HEK293 (cell line): ENCODE results near the gene TTC9C.
A peak's percentile ranks its signal among the peaks of the same experiment; 100 is the strongest.

Experiments used
- CTCF ChIA-PET: fragments of 350-600 bp; formaldehyde crosslinking; extraction: SDS; loops from one replicate; lab custom pipeline; 2021; ENCODE audit warnings: antibody characterized with exemption; lab: Yijun Ruan, JAX
- POLR2A ChIA-PET: fragments of 300-600 bp; formaldehyde crosslinking; extraction: SDS; loops from one replicate; lab custom pipeline; 2020; ENCODE audit warnings: antibody characterized with exemption, inconsistent platforms; lab: Yijun Ruan, JAX
- H3K27ac ChIP-seq: fragments of 200-500 bp; sonication (Bioruptor generic); 2 replicates; pipeline ENCODE4 v1.5.1; 2014; ENCODE audit warnings: low read depth, low read length, control low read depth, inconsistent platforms; ENCODE audit errors: extremely low read depth
- H3K36me3 ChIP-seq, 2 experiments: fragments of 200-500 bp in 1 of 2; sonication (Bioruptor generic) in 1 of 2; 1 replicate in 1 of 2; 2 replicates in 1 of 2; pipeline ENCODE4 v1.5.1; 2014 to 2017; ENCODE audit warnings: inconsistent platforms in 2 of 2, low read length in 2 of 2; ENCODE audit not compliant: control insufficient read depth in 2 of 2, insufficient read depth in 1 of 2
- H3K4me1 ChIP-seq: fragments of 200-500 bp; sonication (Bioruptor generic); 2 replicates; pipeline ENCODE4 v1.5.1; 2014; ENCODE audit warnings: mild to moderate bottlenecking, low read length, inconsistent platforms; ENCODE audit not compliant: control insufficient read depth, insufficient read depth
- H3K4me3 ChIP-seq: 2 replicates; pipeline ENCODE4 v1.5.1; 2011; ENCODE audit warnings: low read depth, mild to moderate bottlenecking, control low read depth, low read length, moderate library complexity
- H3K9me3 ChIP-seq: fragments of 200-500 bp; sonication (Bioruptor generic); 2 replicates; pipeline ENCODE4 v1.5.1; 2014; ENCODE audit warnings: low read depth, low read length, inconsistent platforms; ENCODE audit not compliant: control insufficient read depth, insufficient read depth
- BCL11B ChIP-seq: fragments of 450-650 bp; formaldehyde crosslinking; IDR thresholded peaks from 2 replicates; pipeline ENCODE4 v1.5.1; 2016; ENCODE audit warnings: low read depth, missing biosample characterization, missing genetic modification characterization
- EGR2 ChIP-seq: fragments of 450-650 bp; formaldehyde crosslinking; IDR thresholded peaks from 2 replicates; pipeline ENCODE4 v1.5.1; 2016; ENCODE audit warnings: low read depth, missing biosample characterization, missing genetic modification characterization
- ZBTB17 ChIP-seq: fragments of 450-650 bp; formaldehyde crosslinking; IDR thresholded peaks from 2 replicates; pipeline ENCODE4 v1.5.1; 2016; ENCODE audit warnings: missing biosample characterization, missing genetic modification characterization
- ZBTB20 ChIP-seq: fragments of 450-650 bp; formaldehyde crosslinking; IDR thresholded peaks from 2 replicates; pipeline ENCODE4 v1.5.1; 2016; ENCODE audit warnings: missing biosample characterization, missing genetic modification characterization
- ZNF174 ChIP-seq: fragments of 450-650 bp; formaldehyde crosslinking; IDR thresholded peaks from 2 replicates; pipeline ENCODE4 v1.5.0; 2017; ENCODE audit warnings: missing biosample characterization, mild to moderate bottlenecking, missing genetic modification characterization
- ZNF2 ChIP-seq: fragments of 450-650 bp; formaldehyde crosslinking; IDR thresholded peaks from 2 replicates; pipeline ENCODE4 v1.5.1; 2016; ENCODE audit warnings: missing biosample characterization, missing genetic modification characterization
- ZNF202 ChIP-seq: fragments of 450-650 bp; formaldehyde crosslinking; IDR thresholded peaks from 2 replicates; pipeline ENCODE4 v1.5.1; 2016; ENCODE audit warnings: missing biosample characterization, missing genetic modification characterization, borderline replicate concordance
- ZNF335 ChIP-seq: fragments of 450-650 bp; formaldehyde crosslinking; conservative IDR thresholded peaks from 2 replicates; pipeline ENCODE4 v1.5.1; 2016; ENCODE audit warnings: missing biosample characterization, missing genetic modification characterization
- ZNF341 ChIP-seq: fragments of 450-650 bp; formaldehyde crosslinking; IDR thresholded peaks from 2 replicates; pipeline ENCODE4; 2016; ENCODE audit warnings: low read depth, missing biosample characterization, missing genetic modification characterization
- ZNF48 ChIP-seq: fragments of 450-650 bp; formaldehyde crosslinking; IDR thresholded peaks from 2 replicates; pipeline ENCODE4 v1.5.1; 2016; ENCODE audit warnings: missing biosample characterization, missing genetic modification characterization
- ZNF501 ChIP-seq: fragments of 450-650 bp; formaldehyde crosslinking; IDR thresholded peaks from 2 replicates; pipeline ENCODE4 v1.5.1; 2016; ENCODE audit warnings: missing biosample characterization, missing genetic modification characterization
- ZNF600 ChIP-seq: fragments of 450-650 bp; formaldehyde crosslinking; IDR thresholded peaks from 2 replicates; pipeline ENCODE4 v1.5.1; 2016; ENCODE audit warnings: missing biosample characterization, missing genetic modification characterization
- ZNF791 ChIP-seq: fragments of 450-650 bp; formaldehyde crosslinking; IDR thresholded peaks from 2 replicates; pipeline ENCODE4 v1.5.1; 2016; ENCODE audit warnings: missing biosample characterization, missing genetic modification characterization
- TF ChIP-seq, protein P1 (sequence below): fragments of 450-650 bp; formaldehyde crosslinking; conservative IDR thresholded peaks from 2 replicates; pipeline ENCODE4 v1.5.1; 2016; ENCODE audit warnings: low read depth, missing biosample characterization, missing genetic modification characterization
- TF ChIP-seq, protein P2 (sequence below): fragments of 450-650 bp; formaldehyde crosslinking; IDR thresholded peaks from 2 replicates; pipeline ENCODE4 v1.5.1; 2016; ENCODE audit warnings: missing biosample characterization, missing genetic modification characterization
- TF ChIP-seq, protein P3 (sequence below): fragments of 450-650 bp; formaldehyde crosslinking; IDR thresholded peaks from 2 replicates; pipeline ENCODE4 v1.5.1; 2017; ENCODE audit warnings: missing biosample characterization, mild to moderate bottlenecking, missing genetic modification characterization, moderate library complexity
- TF ChIP-seq, protein P4 (sequence below): fragments of 450-650 bp; IDR thresholded peaks from 2 replicates; pipeline ENCODE4 v1.5.1; 2018; ENCODE audit warnings: missing biosample characterization, missing genetic modification characterization
- TF ChIP-seq, protein P5 (sequence below): fragments of 450-650 bp; formaldehyde crosslinking; IDR thresholded peaks from 2 replicates; pipeline ENCODE4 v1.5.1; 2016; ENCODE audit warnings: missing biosample characterization, missing genetic modification characterization
- TF ChIP-seq, protein P6 (sequence below): fragments of 450-650 bp; formaldehyde crosslinking; IDR thresholded peaks from 2 replicates; pipeline ENCODE4 v1.5.1; 2016; ENCODE audit warnings: missing biosample characterization, missing genetic modification characterization

Gene TTC9C

DNA sequence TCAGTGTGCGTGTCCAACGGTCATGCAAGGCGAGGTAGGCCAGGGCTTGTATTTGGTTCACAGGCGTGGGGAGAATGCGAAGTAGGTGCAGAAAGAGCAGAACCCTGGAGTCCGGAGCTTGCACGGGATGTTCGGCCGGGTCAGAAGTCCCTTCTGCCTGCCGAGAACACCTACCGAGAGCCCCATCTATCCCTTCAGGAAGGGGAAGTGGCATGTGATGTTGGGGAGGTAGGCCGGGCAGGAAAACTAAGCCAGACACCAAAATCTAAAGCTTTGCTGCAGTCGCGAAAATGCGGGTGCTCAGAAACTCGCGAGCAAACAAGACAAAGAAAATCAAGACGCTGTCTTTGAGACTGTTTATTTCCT lies 42.5 kb downstream of the TTC9C start:
- Histone ChIP-seq H3K9me3 (no peaks in the 10 kb centered on the region), H3K27ac (peak overlapping the region; percentile 72), H3K4me3 (peak overlapping the region; percentile 16), H3K36me3 (peaks cover 0 to 33% of the 10 kb centered on the region in 2 experiments; a peak in 2 of 3 replicates), H3K4me1 (no peaks in the 10 kb centered on the region)
- CTCF ChIA-PET, result interaction anchor here (0.6 to 4.4 kb wide), 7 partner anchors 10 to 224 kb away, joined by 3 to 37 read pairs (median 6); partner anchors contain the start of genes AHNAK, POLR2G and TMEM179B
- no peak for TF ChIP-seq ZBTB17 (tag by site-specific recombination)
- TF ChIP-seq, protein P1, sequence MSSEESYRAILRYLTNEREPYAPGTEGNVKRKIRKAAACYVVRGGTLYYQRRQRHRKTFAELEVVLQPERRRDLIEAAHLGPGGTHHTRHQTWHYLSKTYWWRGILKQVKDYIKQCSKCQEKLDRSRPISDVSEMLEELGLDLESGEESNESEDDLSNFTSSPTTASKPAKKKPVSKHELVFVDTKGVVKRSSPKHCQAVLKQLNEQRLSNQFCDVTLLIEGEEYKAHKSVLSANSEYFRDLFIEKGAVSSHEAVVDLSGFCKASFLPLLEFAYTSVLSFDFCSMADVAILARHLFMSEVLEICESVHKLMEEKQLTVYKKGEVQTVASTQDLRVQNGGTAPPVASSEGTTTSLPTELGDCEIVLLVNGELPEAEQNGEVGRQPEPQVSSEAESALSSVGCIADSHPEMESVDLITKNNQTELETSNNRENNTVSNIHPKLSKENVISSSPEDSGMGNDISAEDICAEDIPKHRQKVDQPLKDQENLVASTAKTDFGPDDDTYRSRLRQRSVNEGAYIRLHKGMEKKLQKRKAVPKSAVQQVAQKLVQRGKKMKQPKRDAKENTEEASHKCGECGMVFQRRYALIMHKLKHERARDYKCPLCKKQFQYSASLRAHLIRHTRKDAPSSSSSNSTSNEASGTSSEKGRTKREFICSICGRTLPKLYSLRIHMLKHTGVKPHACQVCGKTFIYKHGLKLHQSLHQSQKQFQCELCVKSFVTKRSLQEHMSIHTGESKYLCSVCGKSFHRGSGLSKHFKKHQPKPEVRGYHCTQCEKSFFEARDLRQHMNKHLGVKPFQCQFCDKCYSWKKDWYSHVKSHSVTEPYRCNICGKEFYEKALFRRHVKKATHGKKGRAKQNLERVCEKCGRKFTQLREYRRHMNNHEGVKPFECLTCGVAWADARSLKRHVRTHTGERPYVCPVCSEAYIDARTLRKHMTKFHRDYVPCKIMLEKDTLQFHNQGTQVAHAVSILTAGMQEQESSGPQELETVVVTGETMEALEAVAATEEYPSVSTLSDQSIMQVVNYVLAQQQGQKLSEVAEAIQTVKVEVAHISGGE, result peak; percentile 32; the same call in 1 of the 2 replicates
- TF ChIP-seq ZNF202, result no peak
- TF ChIP-seq, protein P2, sequence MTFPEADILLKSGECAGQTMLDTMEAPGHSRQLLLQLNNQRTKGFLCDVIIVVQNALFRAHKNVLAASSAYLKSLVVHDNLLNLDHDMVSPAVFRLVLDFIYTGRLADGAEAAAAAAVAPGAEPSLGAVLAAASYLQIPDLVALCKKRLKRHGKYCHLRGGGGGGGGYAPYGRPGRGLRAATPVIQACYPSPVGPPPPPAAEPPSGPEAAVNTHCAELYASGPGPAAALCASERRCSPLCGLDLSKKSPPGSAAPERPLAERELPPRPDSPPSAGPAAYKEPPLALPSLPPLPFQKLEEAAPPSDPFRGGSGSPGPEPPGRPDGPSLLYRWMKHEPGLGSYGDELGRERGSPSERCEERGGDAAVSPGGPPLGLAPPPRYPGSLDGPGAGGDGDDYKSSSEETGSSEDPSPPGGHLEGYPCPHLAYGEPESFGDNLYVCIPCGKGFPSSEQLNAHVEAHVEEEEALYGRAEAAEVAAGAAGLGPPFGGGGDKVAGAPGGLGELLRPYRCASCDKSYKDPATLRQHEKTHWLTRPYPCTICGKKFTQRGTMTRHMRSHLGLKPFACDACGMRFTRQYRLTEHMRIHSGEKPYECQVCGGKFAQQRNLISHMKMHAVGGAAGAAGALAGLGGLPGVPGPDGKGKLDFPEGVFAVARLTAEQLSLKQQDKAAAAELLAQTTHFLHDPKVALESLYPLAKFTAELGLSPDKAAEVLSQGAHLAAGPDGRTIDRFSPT (tag by site-specific recombination), result no peak
- no peak for TF ChIP-seq ZNF48 (tag by site-specific recombination)
- no peak for TF ChIP-seq ZNF600 (tag by site-specific recombination)
- TF ChIP-seq ZNF791 (tag by site-specific recombination), result no peak
- POLR2A ChIA-PET, result interaction anchor here (0.6 to 5.4 kb wide), 18 partner anchors 9 to 197 kb away, joined by 3 to 68 read pairs (median 6); partner anchors contain the start of genes HNRNPUL2, LBHD1, POLR2G and SLC3A2

DNA sequence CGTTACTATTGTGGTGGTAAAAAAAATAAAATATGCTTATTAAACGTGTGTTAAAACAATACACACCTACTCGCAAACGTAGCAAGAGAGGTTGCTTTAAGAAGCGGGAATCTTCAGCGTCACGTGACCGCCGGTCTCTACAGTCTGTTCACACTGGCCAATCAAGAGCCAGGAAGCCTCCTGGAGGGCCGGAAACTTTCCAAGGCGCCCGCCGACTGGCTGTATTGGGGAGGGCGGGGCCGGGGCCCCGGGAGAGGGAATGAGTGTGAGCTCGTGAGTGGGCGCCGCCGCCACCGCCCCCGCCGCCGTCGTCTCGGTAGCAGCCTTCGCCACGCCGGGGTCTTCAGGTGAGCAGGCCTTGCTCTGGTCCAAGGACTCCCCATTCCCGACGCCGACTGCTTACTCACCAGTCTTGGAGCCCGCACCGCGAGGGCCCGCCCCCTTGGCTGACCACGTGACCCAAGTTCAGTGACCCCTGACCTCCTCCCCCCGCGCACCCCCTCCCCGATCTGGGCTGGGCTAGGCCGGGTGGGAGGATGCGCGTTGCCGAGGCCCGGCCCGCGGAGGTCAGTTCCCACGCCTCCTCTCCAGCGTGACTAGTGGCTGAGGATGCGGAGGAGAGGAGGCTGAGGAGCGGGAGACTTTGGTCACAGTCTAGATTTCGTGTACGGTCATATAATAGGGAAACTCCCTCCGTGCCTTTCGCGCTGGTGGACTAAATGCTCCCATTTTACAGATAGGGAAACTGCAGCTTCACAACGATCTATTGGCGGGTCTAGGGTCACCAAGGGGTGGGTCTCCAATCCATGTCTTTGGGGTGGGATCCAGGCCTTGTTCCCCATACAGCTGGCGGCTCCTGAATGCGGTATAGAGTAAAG lies 43.1 kb downstream of the TTC9C start, which contains the start of gene TAF6L:
Gene TAF6L (plus strand): TSS at position 253 of the 878 bp plus-strand sequence. CDS start 4,388 bp downstream, outside the sequence.
- no peaks in the 10 kb centered on the region for H3K9me3 ChIP-seq
- ChIA-PET POLR2A (interaction anchor here (0.5 to 5.4 kb wide), 23 partner anchors 9 to 1219 kb away, joined by 3 to 68 read pairs (median 5); partner anchors contain the start of genes C11orf98, CSKMT, HNRNPUL2 and LBHD1), CTCF (interaction anchor here (0.6 to 4.4 kb wide), 7 partner anchors 10 to 98 kb away, joined by 3 to 37 read pairs (median 6); partner anchors contain the start of genes POLR2G and TMEM179B)
- no peaks in the 10 kb centered on the region for H3K4me1 ChIP-seq
- H3K36me3 ChIP-seq, result peaks cover 0 to 34% of the 10 kb centered on the region in 2 experiments; a peak in 2 of 3 replicates
- H3K27ac ChIP-seq, result peak within 1 kb of the TSS; percentile 72
- peak within 1 kb of the TSS; percentile 71 for H3K4me3 ChIP-seq
- TF ChIP-seq ZNF501 (peak; percentile 41; the same call in 1 of the 2 replicates), ZNF341 (peak; percentile 51; the same call in 1 of the 2 replicates), ZNF2 (peak; percentile 41; the same call in 1 of the 2 replicates), BCL11B (peak; percentile 99), ZNF335 (tag by site-specific recombination) (peak; percentile 94), ZBTB20 (tag by site-specific recombination) (peak; percentile 99), EGR2 (tag by site-specific recombination) (peak; percentile 88), ZNF174 (tag by site-specific recombination) (no peak)
- TF ChIP-seq, protein P3, sequence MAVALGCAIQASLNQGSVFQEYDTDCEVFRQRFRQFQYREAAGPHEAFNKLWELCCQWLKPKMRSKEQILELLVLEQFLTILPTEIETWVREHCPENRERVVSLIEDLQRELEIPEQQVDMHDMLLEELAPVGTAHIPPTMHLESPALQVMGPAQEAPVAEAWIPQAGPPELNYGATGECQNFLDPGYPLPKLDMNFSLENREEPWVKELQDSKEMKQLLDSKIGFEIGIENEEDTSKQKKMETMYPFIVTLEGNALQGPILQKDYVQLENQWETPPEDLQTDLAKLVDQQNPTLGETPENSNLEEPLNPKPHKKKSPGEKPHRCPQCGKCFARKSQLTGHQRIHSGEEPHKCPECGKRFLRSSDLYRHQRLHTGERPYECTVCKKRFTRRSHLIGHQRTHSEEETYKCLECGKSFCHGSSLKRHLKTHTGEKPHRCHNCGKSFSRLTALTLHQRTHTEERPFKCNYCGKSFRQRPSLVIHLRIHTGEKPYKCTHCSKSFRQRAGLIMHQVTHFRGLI (tag by site-specific recombination), result peak; percentile 64; the same call in 1 of the 2 replicates
- TF ChIP-seq, protein P4, sequence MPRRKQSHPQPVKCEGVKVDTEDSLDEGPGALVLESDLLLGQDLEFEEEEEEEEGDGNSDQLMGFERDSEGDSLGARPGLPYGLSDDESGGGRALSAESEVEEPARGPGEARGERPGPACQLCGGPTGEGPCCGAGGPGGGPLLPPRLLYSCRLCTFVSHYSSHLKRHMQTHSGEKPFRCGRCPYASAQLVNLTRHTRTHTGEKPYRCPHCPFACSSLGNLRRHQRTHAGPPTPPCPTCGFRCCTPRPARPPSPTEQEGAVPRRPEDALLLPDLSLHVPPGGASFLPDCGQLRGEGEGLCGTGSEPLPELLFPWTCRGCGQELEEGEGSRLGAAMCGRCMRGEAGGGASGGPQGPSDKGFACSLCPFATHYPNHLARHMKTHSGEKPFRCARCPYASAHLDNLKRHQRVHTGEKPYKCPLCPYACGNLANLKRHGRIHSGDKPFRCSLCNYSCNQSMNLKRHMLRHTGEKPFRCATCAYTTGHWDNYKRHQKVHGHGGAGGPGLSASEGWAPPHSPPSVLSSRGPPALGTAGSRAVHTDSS, result peak; percentile 38; the same call in 1 of the 2 replicates
- TF ChIP-seq, protein P5, sequence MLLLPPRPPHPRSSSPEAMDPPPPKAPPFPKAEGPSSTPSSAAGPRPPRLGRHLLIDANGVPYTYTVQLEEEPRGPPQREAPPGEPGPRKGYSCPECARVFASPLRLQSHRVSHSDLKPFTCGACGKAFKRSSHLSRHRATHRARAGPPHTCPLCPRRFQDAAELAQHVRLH (tag by site-specific recombination), result peak; percentile 70
- TF ChIP-seq, protein P6, sequence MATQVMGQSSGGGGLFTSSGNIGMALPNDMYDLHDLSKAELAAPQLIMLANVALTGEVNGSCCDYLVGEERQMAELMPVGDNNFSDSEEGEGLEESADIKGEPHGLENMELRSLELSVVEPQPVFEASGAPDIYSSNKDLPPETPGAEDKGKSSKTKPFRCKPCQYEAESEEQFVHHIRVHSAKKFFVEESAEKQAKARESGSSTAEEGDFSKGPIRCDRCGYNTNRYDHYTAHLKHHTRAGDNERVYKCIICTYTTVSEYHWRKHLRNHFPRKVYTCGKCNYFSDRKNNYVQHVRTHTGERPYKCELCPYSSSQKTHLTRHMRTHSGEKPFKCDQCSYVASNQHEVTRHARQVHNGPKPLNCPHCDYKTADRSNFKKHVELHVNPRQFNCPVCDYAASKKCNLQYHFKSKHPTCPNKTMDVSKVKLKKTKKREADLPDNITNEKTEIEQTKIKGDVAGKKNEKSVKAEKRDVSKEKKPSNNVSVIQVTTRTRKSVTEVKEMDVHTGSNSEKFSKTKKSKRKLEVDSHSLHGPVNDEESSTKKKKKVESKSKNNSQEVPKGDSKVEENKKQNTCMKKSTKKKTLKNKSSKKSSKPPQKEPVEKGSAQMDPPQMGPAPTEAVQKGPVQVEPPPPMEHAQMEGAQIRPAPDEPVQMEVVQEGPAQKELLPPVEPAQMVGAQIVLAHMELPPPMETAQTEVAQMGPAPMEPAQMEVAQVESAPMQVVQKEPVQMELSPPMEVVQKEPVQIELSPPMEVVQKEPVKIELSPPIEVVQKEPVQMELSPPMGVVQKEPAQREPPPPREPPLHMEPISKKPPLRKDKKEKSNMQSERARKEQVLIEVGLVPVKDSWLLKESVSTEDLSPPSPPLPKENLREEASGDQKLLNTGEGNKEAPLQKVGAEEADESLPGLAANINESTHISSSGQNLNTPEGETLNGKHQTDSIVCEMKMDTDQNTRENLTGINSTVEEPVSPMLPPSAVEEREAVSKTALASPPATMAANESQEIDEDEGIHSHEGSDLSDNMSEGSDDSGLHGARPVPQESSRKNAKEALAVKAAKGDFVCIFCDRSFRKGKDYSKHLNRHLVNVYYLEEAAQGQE, result no peak
